NCI-H187 treated with DMSO at 0.1 percent for 48 hours (cell line): Measurements from ENCODE around the gene KCNA4.
"Not testable (repeated sequence)": the region's sequence is repeated elsewhere in the genome, so short reads cannot be mapped to it uniquely, and the experiment has no call there.

ENCODE experiments used
- DNase-seq: peaks from one replicate; lab custom pipeline; 2025; lab: John Stamatoyannopoulos, UW

The KCNA4 gene

DNA sequence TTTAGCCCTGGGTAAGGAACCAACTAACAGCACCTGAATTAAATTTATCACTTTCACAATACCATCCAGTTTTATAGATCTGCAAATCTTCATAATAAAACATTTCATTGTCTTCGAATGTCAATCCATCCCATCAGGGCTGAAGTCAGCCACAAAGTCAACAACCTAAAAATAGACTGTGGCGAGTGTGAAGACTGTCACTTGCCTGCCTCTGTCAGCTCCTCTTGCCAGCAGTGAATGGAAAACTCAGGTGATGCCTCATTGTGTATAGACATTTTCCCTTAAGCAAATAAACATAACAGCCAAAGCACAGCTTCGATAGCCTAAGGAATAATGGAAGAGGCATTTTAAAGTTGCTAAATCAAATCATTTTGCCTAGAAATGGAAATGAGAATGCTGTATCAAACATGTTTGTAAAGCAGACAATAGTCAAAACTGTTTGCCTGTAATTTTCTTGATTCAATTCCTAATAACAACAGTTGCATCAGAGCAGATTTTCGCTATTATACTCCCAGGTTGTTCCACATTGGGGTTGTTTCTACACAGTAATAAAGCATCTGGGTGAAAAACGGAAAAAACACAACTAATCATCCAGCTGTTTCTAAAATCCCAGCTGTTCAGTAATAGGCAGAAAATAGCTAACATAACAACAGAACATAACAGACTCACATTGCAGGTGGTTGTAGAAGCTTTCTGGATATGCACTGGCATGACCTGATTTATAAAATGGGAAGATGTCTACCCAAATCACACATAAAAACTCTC is 15.7 kb downstream of the KCNA4 start:
- peak; percentile 75 for DNase-seq

DNA sequence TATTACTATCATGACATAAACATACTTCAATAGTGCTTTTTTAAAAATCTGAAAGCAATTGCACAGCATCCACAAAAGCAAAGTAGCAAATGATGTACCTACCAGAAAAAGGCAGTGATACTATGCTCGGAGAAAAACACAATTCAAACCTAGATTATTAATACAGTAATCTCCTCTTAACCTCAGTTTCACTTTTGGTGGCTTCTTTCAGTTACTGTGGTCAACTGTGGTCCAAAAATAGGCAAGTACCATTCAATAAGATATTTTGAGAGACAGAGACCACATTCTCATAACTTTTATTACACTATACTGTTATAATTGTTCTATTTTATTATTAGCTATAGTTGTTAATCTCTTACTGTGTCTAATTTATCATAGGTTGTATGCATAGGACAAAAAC is 20.8 kb downstream of the KCNA4 start:
- DNase-seq: no peak

DNA sequence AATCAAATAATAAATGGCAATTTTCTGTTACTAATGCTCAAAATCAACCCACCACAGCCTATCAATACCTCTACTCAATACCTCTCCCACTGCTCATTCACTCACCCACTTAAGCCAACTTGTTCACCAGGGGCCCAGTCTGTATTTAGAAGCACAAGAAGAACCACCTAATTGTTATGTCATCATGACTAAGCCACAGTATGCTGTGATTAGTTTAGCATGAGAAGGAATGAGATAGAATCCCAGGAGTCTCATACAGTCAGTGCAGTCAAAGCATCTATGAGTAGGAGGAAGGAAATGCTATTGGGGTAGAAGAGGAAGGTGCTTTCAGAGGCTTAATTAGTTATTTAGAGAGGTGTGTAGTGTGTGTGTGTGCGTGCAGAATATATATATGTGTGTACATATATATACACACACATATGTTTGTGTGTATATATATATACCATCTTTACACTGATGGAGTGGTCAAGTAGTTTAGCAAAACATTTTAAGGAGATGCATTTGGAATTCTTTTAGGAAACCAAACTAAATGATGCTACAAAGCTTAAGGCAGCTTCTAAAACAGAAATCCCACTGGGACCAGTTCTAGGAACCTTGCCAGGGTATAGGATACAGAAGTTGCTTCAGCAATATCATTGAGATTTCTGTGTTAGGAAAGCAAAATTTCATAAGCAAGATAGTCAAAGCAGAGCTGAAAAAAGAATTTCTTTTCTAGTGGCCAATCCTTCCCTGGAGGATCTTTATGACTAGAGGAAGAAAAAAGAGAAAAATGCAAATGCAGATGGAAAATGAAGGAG is 27.5 kb downstream of the KCNA4 start:
- DNase-seq: no peak

DNA sequence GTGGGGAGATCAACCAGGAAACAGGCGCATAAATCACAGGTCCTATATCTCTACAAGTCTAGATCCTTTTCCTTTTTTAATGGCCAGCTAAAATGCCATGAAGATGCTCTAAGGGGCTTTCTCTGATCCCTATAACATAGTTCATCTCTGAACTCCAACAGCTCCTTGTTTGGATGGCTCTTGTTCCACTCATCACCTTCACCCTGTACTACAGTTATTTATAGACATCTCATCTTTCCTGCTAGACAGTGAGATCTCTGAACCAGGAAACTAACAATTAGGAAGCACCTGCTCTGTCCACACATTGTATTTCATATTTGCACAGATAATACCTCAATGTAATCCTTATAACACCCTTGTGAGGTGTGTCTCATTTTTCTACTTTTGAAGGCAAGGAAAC is 31.6 kb downstream of the KCNA4 start:
- peak; percentile 82 for DNase-seq

DNA sequence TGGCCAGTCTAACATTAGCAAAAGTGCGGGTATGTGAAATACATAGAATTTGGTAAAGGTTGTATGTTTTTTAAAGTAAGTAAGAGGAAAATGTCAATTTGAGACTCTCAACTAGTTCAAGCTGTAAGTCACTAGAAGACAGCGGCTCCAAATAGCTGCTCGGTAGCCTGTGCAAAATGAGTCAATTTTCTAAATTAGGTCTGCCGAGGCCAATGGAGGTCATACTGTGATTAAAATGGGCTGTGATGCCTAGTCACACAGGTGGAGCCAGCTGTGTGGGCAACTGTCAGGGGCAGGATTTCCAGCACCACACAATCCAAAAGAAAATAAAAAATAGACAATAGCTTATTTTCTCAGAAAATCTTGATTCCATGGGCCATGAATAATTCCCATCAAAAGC is 32.3 kb downstream of the KCNA4 start:
- no peak for DNase-seq

DNA sequence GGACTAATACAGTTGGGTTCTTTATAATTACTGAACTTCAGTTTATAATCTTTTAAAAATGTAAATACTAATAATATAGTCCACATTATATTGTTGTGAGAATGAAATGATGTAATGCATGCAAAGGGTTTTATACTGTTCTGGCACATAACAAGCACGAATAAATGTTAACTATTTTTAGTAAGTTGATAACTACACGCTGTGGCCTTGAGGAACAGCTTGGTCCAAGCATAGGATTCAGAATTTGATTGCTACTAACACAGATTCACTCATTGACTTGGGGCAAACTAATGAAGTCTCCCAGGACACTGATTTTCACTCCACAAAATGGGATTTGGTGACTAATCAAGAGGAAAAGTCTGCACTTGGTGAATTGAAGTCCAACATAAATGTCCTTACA is 38.3 kb downstream of the KCNA4 start:
- no peak for DNase-seq

DNA sequence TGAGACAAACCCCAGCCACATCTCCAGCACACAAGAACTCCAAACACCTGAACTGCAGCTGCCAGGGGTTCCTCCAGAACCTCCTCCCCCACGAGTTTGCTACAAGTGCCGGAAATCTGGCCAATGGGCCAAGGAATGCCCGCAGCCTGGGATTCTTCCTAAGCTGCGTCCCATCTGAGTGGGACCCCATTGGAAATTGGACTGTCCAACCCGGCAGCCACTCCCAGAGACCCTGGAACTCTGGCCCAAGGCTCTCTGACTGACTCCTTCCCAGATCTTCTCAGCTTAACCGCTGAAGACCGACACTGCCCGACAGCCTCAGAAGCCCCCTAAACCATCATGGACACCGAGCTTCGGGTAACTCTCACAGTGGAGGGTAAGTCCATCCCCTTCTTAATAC is 41.2 kb downstream of the KCNA4 start:
- DNase-seq: not testable (repeated sequence)

DNA sequence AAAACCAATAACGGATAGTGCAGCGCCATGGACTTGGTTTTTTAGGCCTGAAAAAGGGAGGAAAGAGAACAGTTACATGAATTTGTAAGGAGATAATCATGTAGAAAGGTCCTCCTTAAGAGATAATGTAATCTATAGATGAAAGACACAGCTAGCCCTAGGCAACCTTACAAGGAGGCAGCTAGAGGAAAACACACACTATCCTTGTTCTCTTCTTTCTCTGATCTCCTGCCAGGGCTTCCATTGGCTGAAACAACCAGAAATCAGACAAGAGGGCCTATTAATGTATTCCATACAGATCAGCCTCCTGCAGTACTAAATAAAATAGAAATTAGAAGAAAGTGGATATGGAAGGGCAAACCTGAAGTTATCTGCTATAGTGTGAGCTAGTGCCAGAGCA is 53.0 kb downstream of the KCNA4 start:
- no peak for DNase-seq

DNA sequence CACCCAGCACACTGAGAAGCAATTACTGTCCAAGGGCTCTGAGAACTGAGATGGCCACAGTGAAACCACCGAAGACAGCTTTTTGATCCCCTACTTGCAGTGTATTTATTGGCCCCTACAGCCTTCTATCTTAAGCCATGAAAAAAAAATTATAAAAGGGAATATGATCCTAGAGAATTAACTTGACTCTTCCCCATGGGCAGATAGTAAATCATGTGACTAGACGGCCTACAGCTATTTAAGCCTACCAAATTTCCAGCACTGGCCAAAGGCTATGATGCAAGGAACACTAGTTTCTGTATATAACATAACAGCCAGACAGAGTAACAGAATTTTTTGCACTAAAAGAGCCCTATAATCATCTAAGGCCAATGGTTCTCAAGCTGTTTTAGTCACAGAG is 53.8 kb downstream of the KCNA4 start:
- DNase-seq: no peak

DNA sequence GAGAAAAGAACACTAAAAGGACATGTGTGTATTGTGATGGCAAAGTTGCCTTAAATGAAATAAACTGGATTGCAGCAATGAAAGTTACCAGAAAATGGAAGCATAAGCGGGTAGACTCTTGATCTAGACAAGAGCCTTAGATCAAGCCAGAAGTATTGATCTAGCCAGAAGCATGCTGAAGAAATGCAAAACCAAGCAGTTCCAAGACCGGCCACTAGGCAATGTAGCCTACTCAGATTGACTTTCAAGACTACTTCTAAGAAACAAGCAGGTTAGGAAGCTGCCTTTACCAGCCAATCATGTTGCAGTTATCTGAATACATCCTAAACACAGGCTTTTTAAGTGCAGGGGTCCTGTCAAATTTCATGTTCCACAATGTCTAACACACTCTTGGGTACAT is 54.6 kb downstream of the KCNA4 start:
- no peak for DNase-seq
